Measurements from ENCODE around the gene GAL3ST1.
"Not testable (repeated sequence)": the region's sequence is repeated elsewhere in the genome, so short reads cannot be mapped to it uniquely, and the experiment has no call there.

The GAL3ST1 gene

GRCh38 chr22:30559889-30560288, 14.6 kb downstream of the GAL3ST1 start:
- Mint-ChIP-seq H3K4me1 (peaks cover 17% of the 10 kb centered on the region), H3K36me3 (ENCODE audit: low read depth) (peaks cover 4% of the 10 kb centered on the region), H3K4me3 (no peak overlapping the region), H3K9me3 (no peaks in the 10 kb centered on the region), H3K27me3 (ENCODE audit: low read depth, poor library complexity) (peaks cover 18% of the 10 kb centered on the region), H3K27ac (no peak overlapping the region)
- no peak for DNase-seq
- TF ChIP-seq CTCF (IDR thresholded peaks at IDR 0.05) = no peak

GRCh38 chr22:30557243-30557642, 17.2 kb downstream of the GAL3ST1 start:
- H3K27ac Mint-ChIP-seq = no peak overlapping the region
- no peaks in the 10 kb centered on the region for H3K9me3 Mint-ChIP-seq
- no peak for DNase-seq
- peaks cover 13% of the 10 kb centered on the region for H3K4me1 Mint-ChIP-seq
- peaks cover 11% of the 10 kb centered on the region for H3K27me3 Mint-ChIP-seq (ENCODE audit: low read depth, poor library complexity)
- no peak for TF ChIP-seq CTCF (IDR thresholded peaks at IDR 0.05)
- H3K36me3 Mint-ChIP-seq (ENCODE audit: low read depth) = peaks cover 4% of the 10 kb centered on the region
- no peak overlapping the region for H3K4me3 Mint-ChIP-seq

GRCh38 chr22:30556388-30556787, 18.1 kb downstream of the GAL3ST1 start:
- H3K27me3 Mint-ChIP-seq (ENCODE audit: low read depth, poor library complexity) = peaks cover 11% of the 10 kb centered on the region
- H3K36me3 Mint-ChIP-seq (ENCODE audit: low read depth) = peaks cover 4% of the 10 kb centered on the region
- no peak overlapping the region for H3K4me3 Mint-ChIP-seq
- H3K4me1 Mint-ChIP-seq = peaks cover 8% of the 10 kb centered on the region
- H3K9me3 Mint-ChIP-seq = no peaks in the 10 kb centered on the region
- no peak overlapping the region for H3K27ac Mint-ChIP-seq
- DNase-seq = no peak
- TF ChIP-seq CTCF (IDR thresholded peaks at IDR 0.05) = no peak

- TF ChIP-seq CTCF (IDR thresholded peaks at IDR 0.05) = no peak
- Mint-ChIP-seq H3K27me3 (ENCODE audit: low read depth, poor library complexity) (peaks cover 7% of the 10 kb centered on the region), H3K27ac (no peak overlapping the region)
Measured at GRCh38 chr22:30555282-30556210, 18.9 kb downstream of the GAL3ST1 start.

GRCh38 chr22:30553971-30554370, 20.5 kb downstream of the GAL3ST1 start:
- no peak for TF ChIP-seq CTCF (IDR thresholded peaks at IDR 0.05)
- Mint-ChIP-seq H3K4me1 (peaks cover 9% of the 10 kb centered on the region), H3K27me3 (ENCODE audit: low read depth, poor library complexity) (peaks cover 10% of the 10 kb centered on the region), H3K4me3 (no peak overlapping the region), H3K27ac (no peak overlapping the region), H3K36me3 (ENCODE audit: low read depth) (peaks cover 4% of the 10 kb centered on the region), H3K9me3 (no peaks in the 10 kb centered on the region)
- no peak for DNase-seq

More at GRCh38 chr22:30555282-30556210, 18.9 kb downstream of the GAL3ST1 start:
- Mint-ChIP-seq H3K4me3 (no peak overlapping the region), H3K9me3 (no peaks in the 10 kb centered on the region), H3K4me1 (peaks cover 6% of the 10 kb centered on the region), H3K36me3 (ENCODE audit: low read depth) (peaks cover 4% of the 10 kb centered on the region)
- DNase-seq = no peak

- H3K27ac Mint-ChIP-seq = no peak overlapping the region
- H3K4me3 Mint-ChIP-seq = no peak overlapping the region
- no peaks in the 10 kb centered on the region for H3K9me3 Mint-ChIP-seq
- no peak for DNase-seq
- TF ChIP-seq CTCF (IDR thresholded peaks at IDR 0.05) = no peak
- peaks cover 14% of the 10 kb centered on the region for H3K27me3 Mint-ChIP-seq (ENCODE audit: low read depth, poor library complexity)
- H3K36me3 Mint-ChIP-seq (ENCODE audit: low read depth) = peaks cover 4% of the 10 kb centered on the region
- peaks cover 9% of the 10 kb centered on the region for H3K4me1 Mint-ChIP-seq
Measured at GRCh38 chr22:30552719-30553118, 21.7 kb downstream of the GAL3ST1 start.

GRCh38 chr22:30551813-30552212, 22.7 kb downstream of the GAL3ST1 start:
- not testable (repeated sequence) for DNase-seq; H3K9me3 Mint-ChIP-seq; H3K27ac Mint-ChIP-seq; H3K4me3 Mint-ChIP-seq; H3K36me3 Mint-ChIP-seq (ENCODE audit: low read depth)
- Mint-ChIP-seq H3K27me3 (ENCODE audit: low read depth, poor library complexity) (peaks cover 19% of the 10 kb centered on the region), H3K4me1 (peaks cover 12% of the 10 kb centered on the region)
